NCI-H2196 treated with DMSO at 0.1 percent for 48 hours (cell line): ENCODE results near the gene EHMT1.

Experiments used
- DNase-seq: peaks from one replicate; lab custom pipeline; 2025; ENCODE audit not compliant: unreplicated experiment; lab: John Stamatoyannopoulos, UW

EHMT1 gene

GRCh38 chr9:137691646-137692351, 73.0 kb downstream of the EHMT1 start:
- no peak for DNase-seq

- no peak for DNase-seq
Measured at GRCh38 chr9:137694236-137694959, 75.6 kb downstream of the EHMT1 start.

GRCh38 chr9:137694962-137695875, 76.4 kb downstream of the EHMT1 start:
- DNase-seq: no peak

- no peak for DNase-seq
Measured at GRCh38 chr9:137696136-137696925, 77.5 kb downstream of the EHMT1 start.

GRCh38 chr9:137697193-137697592, 78.4 kb downstream of the EHMT1 start:
- no peak for DNase-seq

- no peak for DNase-seq
Measured at GRCh38 chr9:137697832-137698231, 79.0 kb downstream of the EHMT1 start.

- DNase-seq: no peak
Measured at GRCh38 chr9:137700911-137701310, 82.1 kb downstream of the EHMT1 start.

- no peak for DNase-seq
Measured at GRCh38 chr9:137702615-137703379, 84.0 kb downstream of the EHMT1 start.

GRCh38 chr9:137703842-137704508, 85.2 kb downstream of the EHMT1 start:
- no peak for DNase-seq

- DNase-seq: no peak
Measured at GRCh38 chr9:137705443-137705863, 86.6 kb downstream of the EHMT1 start.

- DNase-seq: no peak
Measured at GRCh38 chr9:137705906-137706305, 87.1 kb downstream of the EHMT1 start.

- DNase-seq: no peak
Measured at GRCh38 chr9:137707361-137707760, 88.6 kb downstream of the EHMT1 start.

GRCh38 chr9:137708590-137709284, 89.9 kb downstream of the EHMT1 start:
- no peak for DNase-seq

- no peak for DNase-seq
Measured at GRCh38 chr9:137709411-137710101, 90.8 kb downstream of the EHMT1 start.

GRCh38 chr9:137710704-137711103, 91.9 kb downstream of the EHMT1 start:
- DNase-seq: no peak

- no peak for DNase-seq
Measured at GRCh38 chr9:137711678-137712105, 92.9 kb downstream of the EHMT1 start.

- no peak for DNase-seq
Measured at GRCh38 chr9:137715321-137715720, 96.5 kb downstream of the EHMT1 start.
